ENCODE measurements around the gene WDFY2. TPM values are rescaled to one million over a fixed set of nuclear protein-coding genes. Genes with fewer than 3 reads are reported as not detected.
"Not testable (repeated sequence)": the region's sequence is repeated elsewhere in the genome, so short reads cannot be mapped to it uniquely, and the experiment has no call there.

The WDFY2 gene
- total RNA-seq, 1 experiment from 2014 or later, result 9.9 TPM

DNA sequence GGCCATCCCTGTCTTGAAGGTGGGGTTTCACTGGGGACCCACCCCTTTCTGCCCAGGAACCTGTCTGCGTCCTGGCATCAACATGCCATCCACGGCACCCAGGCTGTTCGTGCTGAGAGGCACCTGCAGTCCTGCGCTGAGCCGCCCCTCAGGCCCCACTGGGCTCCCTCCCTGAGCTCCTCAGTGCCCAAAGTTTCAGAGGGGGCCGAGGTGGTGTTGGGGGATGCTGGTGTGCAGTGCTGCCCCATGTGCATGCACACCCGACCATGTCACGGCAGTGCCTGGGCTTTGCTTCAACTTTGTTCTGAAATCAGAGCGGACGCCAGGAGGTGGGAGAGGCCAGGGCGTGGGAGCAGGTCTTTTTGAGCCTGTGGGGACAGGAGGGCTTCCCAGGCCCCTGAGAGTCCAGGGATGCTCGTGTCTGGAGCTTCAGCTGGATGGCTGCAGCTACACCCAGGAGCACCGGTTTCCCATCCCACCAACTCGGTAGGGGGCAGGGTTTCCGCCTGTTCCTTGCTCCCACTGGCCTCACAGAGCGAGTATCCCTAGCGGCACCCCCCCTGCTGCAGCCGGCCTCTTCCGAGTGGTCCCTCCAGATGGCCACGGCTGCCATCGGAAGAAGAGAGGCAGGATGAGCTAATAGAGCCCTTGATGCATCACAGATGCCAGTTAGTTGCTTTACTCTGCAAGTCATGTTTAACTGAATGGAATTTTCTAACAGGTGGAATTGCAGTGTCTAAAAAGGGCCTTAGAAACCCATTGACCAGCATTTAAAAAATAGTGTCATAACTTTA lies 44.0 kb downstream of the WDFY2 start:
- no peak for DNase-seq (ENCODE audit: low read depth)

GRCh38 chr13:51629491-51630287 lies 45.4 kb downstream of the WDFY2 start:
- no peak for DNase-seq (ENCODE audit: low read depth)

GRCh38 chr13:51630288-51630615 lies 46.0 kb downstream of the WDFY2 start:
- no peak for DNase-seq (ENCODE audit: low read depth)

DNA sequence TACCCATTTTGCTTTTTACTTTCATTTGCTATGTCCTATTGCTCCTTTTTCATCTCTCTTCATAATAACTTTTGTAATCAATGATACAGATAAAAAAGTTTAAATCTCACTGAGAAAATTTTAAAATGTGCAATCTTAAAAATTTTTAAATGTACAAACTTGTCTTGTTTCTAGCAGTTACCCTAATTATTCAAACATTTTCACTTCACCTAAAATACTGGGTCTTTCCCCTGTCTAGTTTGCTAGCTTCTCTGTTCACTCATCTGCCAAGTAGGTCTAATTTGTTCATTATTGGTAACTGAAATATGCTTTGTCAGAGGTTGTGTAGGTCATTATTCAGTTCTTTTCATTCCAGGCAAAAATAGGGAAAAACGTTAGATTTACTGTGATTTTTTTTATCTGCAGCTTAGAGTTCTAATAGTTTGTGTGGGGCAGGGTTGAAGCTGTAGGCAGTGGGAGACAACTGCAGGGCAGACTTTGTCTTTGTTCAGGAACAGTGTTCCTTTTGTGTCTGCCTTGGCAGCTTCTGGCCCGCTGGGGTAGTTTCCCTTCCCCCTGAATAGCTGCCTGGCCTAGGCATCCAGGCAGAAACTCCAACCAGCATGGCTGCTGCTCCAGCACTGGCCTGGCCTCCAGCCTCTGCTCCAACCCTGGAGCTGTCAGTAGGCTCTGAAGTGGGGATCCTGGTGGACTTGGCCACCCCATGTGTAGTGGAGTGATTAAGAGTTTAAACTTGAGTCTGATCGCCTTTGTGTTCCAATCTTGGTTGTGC lies 48.5 kb downstream of the WDFY2 start:
- DNase-seq (ENCODE audit: low read depth), result no peak

- DNase-seq (ENCODE audit: low read depth), result no peak
Measured at GRCh38 chr13:51635137-51635878, 51.0 kb downstream of the WDFY2 start.

DNA sequence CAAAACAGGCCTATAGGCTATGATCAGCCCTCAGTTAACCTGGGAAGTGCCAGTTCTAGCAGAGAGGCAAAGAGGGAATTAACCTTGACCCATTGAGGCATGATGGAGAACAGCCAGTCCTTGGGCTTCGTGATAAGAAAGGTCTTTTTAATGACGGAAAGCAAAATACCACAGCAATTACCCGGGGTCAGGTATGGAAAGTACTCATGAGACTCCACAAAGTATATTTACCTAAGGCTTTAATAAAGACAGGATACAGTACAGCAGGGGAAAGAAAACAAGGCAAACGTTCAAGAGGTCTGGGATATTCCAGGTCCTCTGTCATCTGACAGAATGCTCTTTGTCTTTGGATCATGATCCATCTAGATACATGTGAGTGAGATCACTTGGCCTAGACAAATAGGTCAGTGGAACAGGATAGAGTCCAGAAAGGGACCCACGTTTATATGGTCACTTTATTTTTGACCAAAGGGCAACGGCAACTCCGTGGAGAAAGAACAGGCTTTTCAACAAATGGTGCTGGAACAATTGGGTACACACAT lies 52.2 kb downstream of the WDFY2 start:
- peak; percentile 22 for DNase-seq (ENCODE audit: low read depth)

GRCh38 chr13:51637852-51638215 lies 53.6 kb downstream of the WDFY2 start:
- DNase-seq (ENCODE audit: low read depth), result no peak

- peak; percentile 64 for DNase-seq (ENCODE audit: low read depth)
Measured at GRCh38 chr13:51638216-51638871, 54.1 kb downstream of the WDFY2 start.

DNA sequence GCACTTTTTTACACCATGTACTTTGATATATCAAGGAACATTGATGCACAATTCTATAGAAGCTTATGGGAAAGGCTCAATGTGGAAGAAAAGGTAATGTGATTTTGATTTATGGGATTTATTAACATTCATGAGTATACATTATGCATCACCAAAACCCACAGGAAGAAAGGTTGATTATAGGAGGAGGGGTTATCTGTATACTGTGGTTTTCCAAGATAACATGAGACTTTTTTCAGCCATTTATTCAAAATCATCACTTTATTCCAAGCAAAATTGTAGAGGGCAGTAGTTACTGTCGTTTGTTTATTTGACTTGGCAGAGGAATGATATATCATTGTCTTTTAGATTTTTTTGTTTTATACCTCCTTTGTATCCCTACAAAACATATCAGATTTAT lies 54.9 kb downstream of the WDFY2 start:
- DNase-seq (ENCODE audit: low read depth), result no peak

- DNase-seq (ENCODE audit: low read depth), result not testable (repeated sequence)
Measured at GRCh38 chr13:51640696-51641095, 56.4 kb downstream of the WDFY2 start.

GRCh38 chr13:51643105-51643881 lies 59.0 kb downstream of the WDFY2 start:
- DNase-seq (ENCODE audit: low read depth), result peak; percentile 98

GRCh38 chr13:51643882-51644281 lies 59.6 kb downstream of the WDFY2 start:
- DNase-seq (ENCODE audit: low read depth), result peak; percentile 97

- DNase-seq (ENCODE audit: low read depth), result peak; percentile 62
Measured at GRCh38 chr13:51644654-51645053, 60.4 kb downstream of the WDFY2 start.

- DNase-seq (ENCODE audit: low read depth), result peak; percentile 45
Measured at GRCh38 chr13:51645154-51645650, 60.9 kb downstream of the WDFY2 start.

DNA sequence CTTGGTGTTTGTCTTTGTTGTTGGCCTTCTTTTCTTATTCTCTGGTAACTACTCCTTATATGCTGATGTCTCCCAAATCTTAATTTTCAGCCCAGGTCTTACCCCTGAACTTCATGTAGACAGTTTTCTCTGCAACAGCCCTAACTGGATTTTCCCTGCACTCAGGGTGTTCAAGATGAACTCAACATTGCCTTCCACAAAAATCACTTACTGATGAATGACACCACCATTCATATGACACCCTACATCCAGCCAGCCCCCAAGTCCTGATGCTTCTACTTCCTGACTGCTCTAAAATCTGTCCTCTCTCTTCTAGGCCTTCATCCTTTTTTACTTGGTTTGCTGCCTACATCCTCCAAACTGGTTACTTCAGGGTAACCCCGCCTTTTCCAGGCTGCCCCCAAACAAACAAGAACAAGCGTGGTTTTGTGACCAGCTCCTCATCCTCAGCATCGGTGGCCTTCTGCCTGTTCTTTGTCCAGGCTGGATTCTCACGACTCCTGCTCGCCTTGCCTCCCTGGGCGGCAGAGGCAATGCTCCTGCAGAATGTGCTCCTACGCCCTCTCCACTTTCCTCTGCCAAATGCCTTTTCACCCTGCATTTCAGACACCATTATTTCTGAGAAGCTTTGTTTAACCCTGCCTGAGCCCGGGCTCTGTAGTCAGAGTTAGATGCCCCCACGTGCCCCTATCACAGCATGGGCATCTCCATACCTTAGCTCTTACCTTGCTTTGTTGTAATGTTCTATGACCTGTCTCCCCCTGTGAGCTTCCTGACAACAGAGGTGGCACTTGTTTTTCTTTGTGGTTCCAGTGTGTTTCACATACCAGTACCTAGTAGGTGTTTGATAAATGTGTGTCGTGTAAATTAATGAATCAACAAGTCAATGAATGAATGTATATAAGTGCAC lies 61.8 kb downstream of the WDFY2 start:
- DNase-seq (ENCODE audit: low read depth), result no peak

DNA sequence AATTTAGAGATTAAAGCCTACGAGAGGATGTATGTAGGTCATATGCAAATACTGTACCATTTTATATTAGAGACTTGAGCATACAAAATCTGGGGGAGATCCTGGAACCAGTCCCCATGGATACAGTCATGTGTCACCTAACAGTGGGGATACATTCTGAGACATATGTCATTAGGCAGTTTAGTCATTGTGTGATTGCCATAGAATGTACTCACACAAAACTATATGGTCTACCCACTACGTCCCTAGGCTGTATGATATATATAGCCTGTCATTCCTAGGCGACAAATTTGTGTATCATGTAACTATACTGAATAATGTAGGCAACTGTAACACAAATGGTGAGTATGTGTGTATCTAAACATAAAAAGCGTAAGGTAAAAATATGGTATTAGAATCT lies 62.8 kb downstream of the WDFY2 start:
- DNase-seq (ENCODE audit: low read depth), result no peak

- DNase-seq (ENCODE audit: low read depth), result not testable (repeated sequence)
Measured at GRCh38 chr13:51652193-51652592, 67.9 kb downstream of the WDFY2 start.

Data from HT1080 (cell line).